Neutrophil (primary cell): ENCODE measurements around the gene BMPR1B.

Source experiments
- H3K27ac ChIP-seq: fragments of 200-600 bp; sonication (generic); 2 replicates; pipeline ENCODE4 v1.5.1; 2016; ENCODE audit warnings: mild to moderate bottlenecking, moderate library complexity
- H3K27me3 ChIP-seq: fragments of 200-600 bp; sonication (generic); 2 replicates; pipeline ENCODE4 v1.6.0; 2016; ENCODE audit warnings: mild to moderate bottlenecking
- H3K36me3 ChIP-seq: fragments of 200-600 bp; sonication (generic); 2 replicates; pipeline ENCODE4 v1.5.1; 2017
- H3K4me1 ChIP-seq, 2 experiments: fragments of 200-600 bp in 1 of 2; sonication (generic) in 1 of 2; 1 replicate in 1 of 2; 2 replicates in 1 of 2; pipeline versions ENCODE4 v1.5.1 to v1.6.1; 2013 to 2016; ENCODE audit warnings: low read depth in 1 of 2, low read length in 1 of 2, mild to moderate bottlenecking in 1 of 2, moderate library complexity in 1 of 2; ENCODE audit not compliant: control insufficient read depth in 1 of 2, insufficient read depth in 1 of 2
- H3K4me3 ChIP-seq, 2 experiments: fragments of 200-600 bp in 1 of 2; sonication (generic) in 1 of 2; 1 replicate in 1 of 2; 2 replicates in 1 of 2; pipeline ENCODE4 v1.5.1; 2013 to 2016; ENCODE audit warnings: low read depth in 1 of 2, low read length in 1 of 2, mild to moderate bottlenecking in 1 of 2, moderate library complexity in 1 of 2
- H3K9me3 ChIP-seq: fragments of 200-600 bp; sonication (generic); 2 replicates; pipeline ENCODE4 v1.5.1; 2016
- CTCF ChIP-seq: fragments of 200-600 bp; sonication (generic); IDR thresholded peaks from 2 replicates; pipeline ENCODE4 v1.5.1; 2016; ENCODE audit warnings: antibody characterized with exemption

BMPR1B gene

GRCh38 chr4:95142932-95143331 is 385.2 kb downstream of the BMPR1B start:
- Histone ChIP-seq H3K4me1 (no peaks in the 10 kb centered on the region), H3K36me3 (no peaks in the 10 kb centered on the region), H3K27ac (no peak overlapping the region), H3K9me3 (no peaks in the 10 kb centered on the region), H3K27me3 (no peaks in the 10 kb centered on the region), H3K4me3 (no peak overlapping the region)
- TF ChIP-seq CTCF = no peak

- Histone ChIP-seq H3K4me1 (no peaks in the 10 kb centered on the region), H3K27me3 (no peaks in the 10 kb centered on the region), H3K9me3 (no peaks in the 10 kb centered on the region), H3K27ac (no peak overlapping the region), H3K36me3 (no peaks in the 10 kb centered on the region), H3K4me3 (no peak overlapping the region)
- TF ChIP-seq CTCF = no peak
Measured at GRCh38 chr4:95151255-95151654, 393.5 kb downstream of the BMPR1B start.

GRCh38 chr4:95153182-95153581 is 395.4 kb downstream of the BMPR1B start:
- Histone ChIP-seq H3K36me3 (no peaks in the 10 kb centered on the region), H3K4me3 (no peak overlapping the region), H3K27ac (no peak overlapping the region), H3K4me1 (no peaks in the 10 kb centered on the region), H3K27me3 (no peaks in the 10 kb centered on the region), H3K9me3 (no peaks in the 10 kb centered on the region)
- no peak for TF ChIP-seq CTCF

GRCh38 chr4:95155759-95156451 is 398.1 kb downstream of the BMPR1B start:
- no peaks in the 10 kb centered on the region for H3K4me1 ChIP-seq
- no peak overlapping the region for H3K4me3 ChIP-seq
- H3K27ac ChIP-seq = no peak overlapping the region
- no peaks in the 10 kb centered on the region for H3K36me3 ChIP-seq
- TF ChIP-seq CTCF = peak; percentile 9
- no peaks in the 10 kb centered on the region for H3K27me3 ChIP-seq
- no peaks in the 10 kb centered on the region for H3K9me3 ChIP-seq

- no peaks in the 10 kb centered on the region for H3K4me1 ChIP-seq
- TF ChIP-seq CTCF = no peak
- H3K27ac ChIP-seq = no peak overlapping the region
- H3K4me3 ChIP-seq = no peak overlapping the region
- no peaks in the 10 kb centered on the region for H3K36me3 ChIP-seq
- no peaks in the 10 kb centered on the region for H3K9me3 ChIP-seq
- H3K27me3 ChIP-seq = no peaks in the 10 kb centered on the region
Measured at GRCh38 chr4:95156452-95156765, 398.7 kb downstream of the BMPR1B start.

GRCh38 chr4:95157596-95157995 is 399.8 kb downstream of the BMPR1B start:
- H3K4me1 ChIP-seq = no peaks in the 10 kb centered on the region
- no peak overlapping the region for H3K27ac ChIP-seq
- H3K27me3 ChIP-seq = no peaks in the 10 kb centered on the region
- no peak for TF ChIP-seq CTCF
- no peak overlapping the region for H3K4me3 ChIP-seq
- H3K36me3 ChIP-seq = no peaks in the 10 kb centered on the region
- H3K9me3 ChIP-seq = no peaks in the 10 kb centered on the region
